ENCODE data around the gene GJA3. TPM values are rescaled to one million over a fixed set of nuclear protein-coding genes. Genes with fewer than 3 reads are reported as not detected.

GJA3 gene
- total and polyA plus RNA-seq, 2 donors (not counting 1 experiment from before 2014, with no cell fraction given) = 0.28 to 0.59 TPM

DNA sequence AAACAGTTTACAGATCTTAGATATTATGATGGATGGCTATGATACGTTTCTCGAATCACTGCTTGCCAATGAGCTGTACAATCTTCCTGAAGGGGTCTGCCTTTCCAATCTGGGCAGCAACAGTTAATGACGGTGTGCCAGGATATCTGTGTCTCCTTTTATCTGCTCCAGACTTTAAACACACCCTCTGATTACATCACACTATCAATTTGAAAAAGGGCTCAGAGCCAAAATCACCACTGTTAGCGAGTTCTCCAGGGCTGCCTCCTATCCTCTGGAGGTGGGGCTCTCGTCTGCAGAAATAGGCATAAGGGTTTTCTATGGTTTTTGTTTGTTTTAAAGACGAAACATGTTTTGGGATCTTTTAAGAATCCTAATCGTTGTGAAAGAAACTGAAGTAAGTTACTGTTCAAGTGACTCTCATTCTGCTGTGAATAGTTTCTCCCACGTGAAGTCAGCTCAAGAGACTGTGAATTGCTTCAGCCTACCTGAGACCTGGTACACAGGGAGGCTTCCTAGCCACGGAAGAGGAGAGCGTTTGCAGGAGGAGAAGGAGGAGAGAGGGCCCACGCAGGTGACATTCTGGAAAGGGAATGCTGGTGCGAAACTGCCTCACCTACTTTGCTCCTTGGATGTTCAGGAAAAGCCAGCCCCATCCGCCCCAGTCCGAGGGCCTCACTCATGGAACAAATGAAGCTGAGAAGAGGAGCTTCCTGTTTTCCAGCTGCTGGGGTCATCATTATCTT is 15.2 kb upstream of the GJA3 start:
- peaks cover 0 to 6% (median 0%) of the 10 kb centered on the region in 3 donors for H3K9me3 ChIP-seq (ENCODE audit: control extremely low read depth in 1 of 3, control insufficient read depth in 2 of 3, insufficient read depth in 1 of 3, low read length in 2 of 3)
- no peaks in the 10 kb centered on the region for H4K20me1 ChIP-seq (ENCODE audit: control insufficient read depth, insufficient read depth, low read length, poor library complexity, severe bottlenecking)
- DNase-seq (no peak), ATAC-seq (ENCODE audit: low read depth) (no peak)
- WGBS (ENCODE audit: insufficient coverage) = 82% methylated on average over 12 of the region's 14 CpGs
- Mint-ChIP-seq H3K4me3 (no peak overlapping the region), H3K4me1 (peaks cover 10% of the 10 kb centered on the region), H3K9me3 (ENCODE audit: insufficient read depth) (no peaks in the 10 kb centered on the region), H3K27me3 (peaks cover 89% of the 10 kb centered on the region), H3K27ac (no peak overlapping the region)
- H2AFZ ChIP-seq (ENCODE audit: insufficient read depth, low read depth, low read length, poor library complexity, severe bottlenecking) = no peak overlapping the region
- no peaks in the 10 kb centered on the region for H3K79me2 ChIP-seq (ENCODE audit: control insufficient read depth, insufficient read depth, low read length)
- H3K9ac ChIP-seq (ENCODE audit: low read length) = no peak overlapping the region
- CTCF ChIA-PET = interaction anchor here (0.8 to 1.3 kb wide), 2 partner anchors 10 to 14 kb away, joined by 3 to 4 read pairs; no protein-coding TSS in a partner anchor
- no peak overlapping the region for H3K4me2 ChIP-seq (replicated peaks; ENCODE audit: low read depth, low read length, poor library complexity, severe bottlenecking)
- POLR2A ChIA-PET = no interaction called here
- no peak for TF ChIP-seq EZH2 (IDR thresholded peaks at IDR 0.05; ENCODE audit: borderline replicate concordance, insufficient read depth, low read depth, low read length, poor library complexity, severe bottlenecking)
- TF ChIP-seq, protein P1, sequence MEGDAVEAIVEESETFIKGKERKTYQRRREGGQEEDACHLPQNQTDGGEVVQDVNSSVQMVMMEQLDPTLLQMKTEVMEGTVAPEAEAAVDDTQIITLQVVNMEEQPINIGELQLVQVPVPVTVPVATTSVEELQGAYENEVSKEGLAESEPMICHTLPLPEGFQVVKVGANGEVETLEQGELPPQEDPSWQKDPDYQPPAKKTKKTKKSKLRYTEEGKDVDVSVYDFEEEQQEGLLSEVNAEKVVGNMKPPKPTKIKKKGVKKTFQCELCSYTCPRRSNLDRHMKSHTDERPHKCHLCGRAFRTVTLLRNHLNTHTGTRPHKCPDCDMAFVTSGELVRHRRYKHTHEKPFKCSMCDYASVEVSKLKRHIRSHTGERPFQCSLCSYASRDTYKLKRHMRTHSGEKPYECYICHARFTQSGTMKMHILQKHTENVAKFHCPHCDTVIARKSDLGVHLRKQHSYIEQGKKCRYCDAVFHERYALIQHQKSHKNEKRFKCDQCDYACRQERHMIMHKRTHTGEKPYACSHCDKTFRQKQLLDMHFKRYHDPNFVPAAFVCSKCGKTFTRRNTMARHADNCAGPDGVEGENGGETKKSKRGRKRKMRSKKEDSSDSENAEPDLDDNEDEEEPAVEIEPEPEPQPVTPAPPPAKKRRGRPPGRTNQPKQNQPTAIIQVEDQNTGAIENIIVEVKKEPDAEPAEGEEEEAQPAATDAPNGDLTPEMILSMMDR (IDR thresholded peaks at IDR 0.05) = no peak
- peaks cover 0 to 52% (median 24%) of the 10 kb centered on the region in 4 experiments for H3K27me3 ChIP-seq (replicated peaks in 1 of 4; ENCODE audit: control extremely low read depth in 1 of 4, control insufficient read depth in 3 of 4, insufficient read depth in 4 of 4, low read length in 3 of 4)
- H3K27ac ChIP-seq (ENCODE audit: low read length in 2 of 2) = no peak overlapping the region
- H3K36me3 ChIP-seq (replicated peaks in 1 of 2; ENCODE audit: control extremely low read depth in 1 of 2, control insufficient read depth in 1 of 2, extremely low read depth in 1 of 2, insufficient read depth in 2 of 2, low read length in 1 of 2) = no peaks in the 10 kb centered on the region
- peaks cover 0 to 8% of the 10 kb centered on the region in 2 donors for H3K4me1 ChIP-seq (ENCODE audit: control insufficient read depth in 2 of 2, insufficient read depth in 2 of 2, low read length in 2 of 2)
- no peak overlapping the region for H3K4me3 ChIP-seq (ENCODE audit: control extremely low read depth in 1 of 5, extremely low read depth in 1 of 5, insufficient read depth in 1 of 5, low read depth in 2 of 5, low read length in 4 of 5)
- intact Hi-C loops (cut with micrococcal nuclease) = no loop called here

DNA sequence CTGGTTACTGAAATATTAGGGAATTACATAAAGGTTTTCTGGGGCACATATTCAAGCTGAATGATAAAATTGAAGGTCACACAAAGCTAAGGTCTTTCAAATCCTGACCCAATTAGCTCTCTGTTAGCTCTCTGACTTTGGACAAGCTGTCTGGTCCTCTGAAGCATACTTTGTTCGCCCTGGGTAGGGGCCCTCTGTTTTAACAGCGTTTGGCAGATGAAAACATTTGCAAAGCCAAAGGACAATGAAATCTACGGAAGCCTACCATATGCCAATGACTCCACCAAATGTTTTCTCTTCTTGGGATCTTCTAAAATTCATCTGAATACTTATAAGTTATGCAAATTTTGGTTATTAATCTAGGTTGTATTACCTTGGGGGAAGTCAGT is 14.5 kb upstream of the GJA3 start:
- 100% methylated on average over 1 of the region's 3 CpGs for WGBS (ENCODE audit: insufficient coverage)
- ChIA-PET CTCF (interaction anchor here (1.3 kb wide), 1 partner anchor 10 kb away, joined by 4 read pairs; no protein-coding TSS in a partner anchor), POLR2A (no interaction called here)
- no peak overlapping the region for H2AFZ ChIP-seq (ENCODE audit: insufficient read depth, low read depth, low read length, poor library complexity, severe bottlenecking)
- peaks cover 0 to 55% (median 21%) of the 10 kb centered on the region in 4 experiments for H3K27me3 ChIP-seq (replicated peaks in 1 of 4; ENCODE audit: control extremely low read depth in 1 of 4, control insufficient read depth in 3 of 4, insufficient read depth in 4 of 4, low read length in 3 of 4)
- no peak overlapping the region for H3K27ac ChIP-seq (ENCODE audit: low read length in 2 of 2)
- intact Hi-C loops (cut with micrococcal nuclease) = no loop called here
- peaks cover 0 to 6% (median 0%) of the 10 kb centered on the region in 3 donors for H3K9me3 ChIP-seq (ENCODE audit: control extremely low read depth in 1 of 3, control insufficient read depth in 2 of 3, insufficient read depth in 1 of 3, low read length in 2 of 3)
- no peak overlapping the region for H3K4me3 ChIP-seq (ENCODE audit: control extremely low read depth in 1 of 5, extremely low read depth in 1 of 5, insufficient read depth in 1 of 5, low read depth in 2 of 5, low read length in 4 of 5)
- Mint-ChIP-seq H3K9me3 (ENCODE audit: insufficient read depth) (no peaks in the 10 kb centered on the region), H3K27ac (no peak overlapping the region), H3K4me3 (peak overlapping the region; percentile 4), H3K27me3 (peaks cover 89% of the 10 kb centered on the region), H3K4me1 (peaks cover 10% of the 10 kb centered on the region)
- H3K79me2 ChIP-seq (ENCODE audit: control insufficient read depth, insufficient read depth, low read length) = no peaks in the 10 kb centered on the region
- TF ChIP-seq EZH2 (IDR thresholded peaks at IDR 0.05; ENCODE audit: borderline replicate concordance, insufficient read depth, low read depth, low read length, poor library complexity, severe bottlenecking) = no peak
- TF ChIP-seq, protein P1 (IDR thresholded peaks at IDR 0.05) = no peak
- no peak for ATAC-seq (ENCODE audit: low read depth)
- no peak overlapping the region for H3K9ac ChIP-seq (ENCODE audit: low read length)
- DNase-seq = no peak
- no peak overlapping the region for H3K4me2 ChIP-seq (replicated peaks; ENCODE audit: low read depth, low read length, poor library complexity, severe bottlenecking)
- H3K36me3 ChIP-seq (replicated peaks in 1 of 2; ENCODE audit: control extremely low read depth in 1 of 2, control insufficient read depth in 1 of 2, extremely low read depth in 1 of 2, insufficient read depth in 2 of 2, low read length in 1 of 2) = no peaks in the 10 kb centered on the region
- no peaks in the 10 kb centered on the region for H4K20me1 ChIP-seq (ENCODE audit: control insufficient read depth, insufficient read depth, low read length, poor library complexity, severe bottlenecking)
- peaks cover 0 to 8% of the 10 kb centered on the region in 2 donors for H3K4me1 ChIP-seq (ENCODE audit: control insufficient read depth in 2 of 2, insufficient read depth in 2 of 2, low read length in 2 of 2)
